HG03342 (cell line): ENCODE data around the gene GPR152.
"Not testable (repeated sequence)": the region's sequence is repeated elsewhere in the genome, so short reads cannot be mapped to it uniquely, and the experiment has no call there.

Experiments used
- ATAC-seq: cut with Tn5 transposase; IDR thresholded peaks from one replicate; pipeline ENCODE4 v1.9.1; 2021; ENCODE audit warnings: mild to moderate bottlenecking, moderate library complexity; ENCODE audit not compliant: unreplicated experiment

GPR152 gene

DNA sequence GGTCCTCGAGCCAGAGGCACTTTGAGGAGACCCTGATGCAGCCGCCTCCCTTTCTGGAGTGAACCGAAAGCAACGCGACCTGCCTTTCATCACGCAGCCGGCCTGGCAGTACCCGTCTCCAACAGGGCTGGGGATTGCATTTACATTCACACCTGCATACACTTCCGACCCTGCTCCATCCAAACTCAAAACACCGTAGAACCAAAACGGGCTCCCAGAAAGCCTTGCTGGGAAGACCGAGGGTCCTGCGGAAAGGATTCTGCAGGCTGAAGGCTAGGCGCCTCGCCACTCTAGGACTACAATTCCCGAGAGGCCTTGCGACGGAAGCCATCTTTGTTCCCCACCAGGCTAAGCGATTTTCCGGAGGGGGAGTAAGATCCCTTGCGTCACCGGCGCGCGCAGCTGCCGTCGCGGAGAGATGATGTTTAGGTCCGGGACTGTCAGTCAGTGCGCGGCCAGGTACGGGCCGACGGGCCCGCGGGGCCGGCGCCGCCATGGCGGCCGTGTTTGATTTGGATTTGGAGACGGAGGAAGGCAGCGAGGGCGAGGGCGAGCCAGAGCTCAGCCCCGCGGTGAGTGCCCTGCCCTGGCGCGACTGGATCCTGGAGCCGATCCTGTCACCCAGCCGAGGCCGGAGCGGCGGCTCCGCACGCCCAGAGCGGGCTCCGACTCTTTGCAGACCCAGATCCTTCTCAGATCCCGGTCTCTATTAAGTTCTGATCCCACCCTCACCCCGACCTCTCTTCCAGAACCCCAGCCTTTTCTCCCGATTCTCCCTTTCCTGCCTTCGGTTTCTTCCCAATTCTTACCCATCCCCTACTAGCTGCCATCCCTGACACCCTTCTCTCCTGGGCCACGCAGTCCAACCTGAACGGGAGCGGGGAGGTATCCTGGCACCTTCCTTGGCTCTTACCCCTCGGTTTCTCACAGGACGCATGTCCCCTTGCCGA lies 24.2 kb downstream of the GPR152 start, which contains the start of gene RPS6KB2:
RPS6KB2 (plus strand) TSS at position 443 of the 950 bp plus-strand sequence; CDS start at position 495, 52 bp downstream.
- peak; percentile 72 for ATAC-seq

DNA sequence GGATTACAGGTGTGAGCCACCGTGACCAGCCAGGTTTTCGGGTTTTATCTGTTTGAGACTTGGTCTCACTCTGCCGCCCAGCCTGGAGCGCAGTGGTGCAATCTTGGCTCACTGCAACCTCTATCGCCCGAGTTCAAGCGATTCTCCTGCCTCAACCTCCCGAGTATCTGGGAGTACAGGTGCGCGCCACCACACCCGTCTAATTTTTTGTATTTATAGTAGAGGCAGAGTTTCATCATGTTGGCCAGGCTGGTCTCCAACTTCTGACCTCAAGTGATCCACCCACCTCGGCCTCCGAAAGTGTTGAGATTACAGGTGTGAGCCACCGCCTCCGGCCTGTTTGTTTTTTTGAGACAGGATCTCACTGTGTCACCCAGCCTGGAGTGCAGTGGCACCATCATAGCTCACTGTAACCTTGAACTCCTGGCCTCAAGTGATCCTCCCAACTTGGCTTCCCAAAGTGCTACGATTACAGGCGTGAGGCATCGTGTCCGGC lies 25.1 kb downstream of the GPR152 start:
- ATAC-seq: not testable (repeated sequence)

DNA sequence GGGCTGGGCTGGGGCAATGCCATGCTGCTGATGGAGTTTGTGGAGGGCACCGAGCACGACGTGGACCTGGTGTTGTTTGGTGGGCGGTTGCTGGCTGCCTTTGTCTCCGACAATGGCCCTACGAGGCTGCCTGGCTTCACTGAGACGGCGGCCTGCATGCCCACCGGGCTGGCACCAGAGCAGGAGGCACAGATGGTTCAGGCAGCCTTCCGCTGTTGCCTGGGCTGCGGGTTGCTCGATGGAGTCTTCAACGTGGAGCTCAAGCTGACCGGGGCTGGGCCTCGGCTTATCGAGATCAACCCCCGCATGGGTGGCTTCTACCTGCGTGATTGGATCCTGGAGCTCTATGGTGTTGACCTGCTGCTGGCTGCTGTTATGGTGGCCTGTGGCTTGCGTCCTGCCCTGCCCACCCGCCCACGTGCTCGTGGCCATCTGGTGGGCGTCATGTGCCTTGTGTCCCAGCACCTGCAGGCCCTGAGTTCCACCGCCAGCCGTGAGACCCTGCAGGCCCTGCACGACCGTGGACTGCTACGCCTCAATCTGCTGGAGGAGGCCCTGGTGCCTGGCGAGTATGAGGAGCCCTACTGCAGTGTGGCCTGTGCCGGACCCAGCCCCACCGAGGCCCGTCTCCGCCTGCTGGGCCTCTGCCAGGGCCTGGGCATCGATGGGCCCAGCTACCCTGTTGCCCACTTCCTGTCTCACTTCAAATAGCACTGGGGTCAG lies 28.5 kb downstream of the GPR152 start:
- ATAC-seq: no peak

DNA sequence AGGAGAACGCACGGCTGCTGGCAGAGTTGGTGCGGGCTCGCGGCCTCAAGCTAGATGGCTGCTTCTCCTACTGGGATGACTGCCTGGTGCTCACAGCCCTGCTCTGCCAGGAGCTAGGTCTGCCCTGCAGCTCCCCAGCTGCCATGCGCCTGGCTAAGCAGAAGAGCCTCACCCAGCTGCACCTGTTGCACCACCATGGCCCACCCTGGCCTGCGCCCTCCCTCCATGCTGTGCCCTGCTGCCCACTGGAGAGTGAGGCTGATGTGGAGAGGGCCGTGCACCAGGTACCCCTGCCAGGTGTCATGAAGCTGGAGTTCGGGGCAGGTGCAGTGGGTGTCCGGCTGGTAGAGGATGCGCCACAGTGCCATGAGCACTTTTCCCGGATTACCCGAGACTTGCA lies 29.1 kb downstream of the GPR152 start:
- ATAC-seq: no peak

DNA sequence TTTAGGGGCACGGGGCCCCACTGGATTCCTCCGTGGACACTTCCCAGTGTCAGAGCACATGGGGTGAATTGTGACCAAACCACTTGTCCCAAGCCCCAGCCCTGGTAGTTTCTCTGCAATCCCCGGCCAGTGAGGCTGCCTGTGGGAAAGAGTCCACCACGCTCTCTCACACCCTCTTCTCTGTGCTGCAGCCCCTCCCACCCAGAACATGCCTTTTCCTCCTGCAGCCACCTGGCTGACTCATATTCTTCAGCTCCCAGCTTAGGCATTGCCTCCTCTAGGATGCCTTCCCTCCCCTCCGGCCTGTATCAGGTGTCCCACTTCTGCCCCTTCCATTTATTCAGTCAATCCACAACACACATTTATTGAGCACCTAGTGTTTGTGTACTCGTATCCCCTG lies 29.6 kb downstream of the GPR152 start:
- no peak for ATAC-seq

DNA sequence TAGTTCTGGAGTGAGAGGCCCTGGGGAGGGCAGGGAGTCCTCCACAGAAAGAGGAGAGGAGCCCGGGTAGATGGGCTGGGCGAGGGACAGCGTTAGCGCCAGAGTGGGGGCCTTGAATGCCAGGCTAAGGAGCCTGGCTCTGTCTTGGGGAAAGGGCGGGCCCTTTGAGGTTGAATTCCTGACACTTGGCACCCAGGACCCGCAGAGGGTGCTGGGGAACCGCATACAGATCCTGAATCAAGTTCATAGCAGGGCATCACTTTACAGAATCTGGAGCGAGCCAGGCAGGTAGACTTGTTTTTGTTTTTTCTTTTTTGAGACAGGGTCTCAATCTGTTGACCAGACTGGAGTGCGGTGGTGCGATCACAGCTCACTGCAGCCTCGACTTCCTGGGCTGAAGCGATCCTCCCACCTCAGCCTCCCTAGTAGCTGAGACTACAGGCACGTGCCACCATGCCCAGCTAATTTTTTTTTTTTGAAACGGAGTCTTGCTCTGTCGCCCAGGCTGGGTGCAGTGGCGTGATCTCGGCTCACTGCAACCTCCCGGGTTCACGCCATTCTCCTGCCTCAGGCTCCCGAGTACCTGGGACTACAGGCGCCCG lies 31.0 kb downstream of the GPR152 start:
- ATAC-seq: no peak

DNA sequence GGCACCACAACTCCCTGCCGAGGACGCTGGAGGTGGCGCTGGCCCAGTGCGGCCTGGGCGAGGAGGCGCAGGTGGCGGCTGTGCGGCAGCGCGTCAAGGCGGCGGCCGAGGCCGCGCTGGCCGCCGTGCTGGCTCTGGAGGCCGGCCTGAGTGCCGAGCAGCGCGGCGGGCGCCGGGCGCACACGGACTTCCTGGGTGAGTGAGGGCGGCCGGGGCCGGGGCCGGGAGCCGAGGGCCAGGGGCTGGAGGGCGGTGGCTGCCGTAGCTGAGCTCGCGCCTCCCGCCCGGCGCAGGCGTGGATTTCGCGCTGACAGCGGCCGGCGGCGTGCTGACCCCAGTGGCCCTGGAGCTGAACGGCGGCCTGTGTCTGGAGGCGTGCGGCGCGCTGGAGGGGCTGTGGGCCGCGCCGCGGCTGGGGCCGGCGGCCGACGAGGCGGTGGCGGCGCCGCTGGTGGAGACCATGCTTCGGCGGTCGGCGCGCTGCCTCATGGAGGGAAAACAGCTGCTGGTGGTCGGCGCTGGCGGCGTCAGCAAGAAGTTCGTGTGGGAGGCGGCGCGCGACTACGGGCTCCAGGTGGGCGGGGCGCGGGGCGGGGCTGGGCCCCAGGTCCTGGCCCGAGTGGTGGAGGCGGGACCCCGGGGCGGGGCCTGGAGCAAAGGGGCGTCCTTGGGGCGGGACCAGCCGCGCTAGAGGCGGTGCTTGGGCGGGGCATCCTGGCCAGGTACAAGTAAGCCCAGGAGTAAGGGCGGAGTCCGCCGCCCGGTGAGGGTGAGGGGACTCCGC lies 31.7 kb downstream of the GPR152 start:
- peak; percentile 83 for ATAC-seq

DNA sequence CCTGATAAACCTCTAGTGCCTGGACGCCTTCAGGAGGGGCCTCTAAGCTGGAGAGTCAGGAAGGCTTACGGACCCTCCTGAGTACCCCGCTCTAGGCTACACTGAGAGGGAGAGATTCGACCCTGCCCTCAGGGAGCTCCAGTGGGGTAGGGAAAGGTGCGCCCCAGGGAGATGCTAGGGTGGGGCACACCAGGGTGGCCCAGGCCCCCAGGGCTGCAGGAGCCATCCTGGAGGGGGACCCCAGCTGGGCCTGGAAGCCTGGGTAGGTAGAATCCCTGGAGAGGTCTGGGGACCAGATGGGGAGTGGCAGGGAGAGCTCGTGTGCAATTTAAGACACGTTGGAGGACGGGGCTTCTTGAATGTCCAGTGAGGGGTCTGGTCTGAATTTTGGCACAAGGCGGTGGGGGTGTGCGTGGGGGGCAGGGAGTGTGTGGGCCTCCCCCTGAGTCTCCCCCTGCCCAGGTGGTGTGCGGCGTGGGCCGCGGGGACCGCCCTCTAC lies 32.3 kb downstream of the GPR152 start:
- no peak for ATAC-seq

DNA sequence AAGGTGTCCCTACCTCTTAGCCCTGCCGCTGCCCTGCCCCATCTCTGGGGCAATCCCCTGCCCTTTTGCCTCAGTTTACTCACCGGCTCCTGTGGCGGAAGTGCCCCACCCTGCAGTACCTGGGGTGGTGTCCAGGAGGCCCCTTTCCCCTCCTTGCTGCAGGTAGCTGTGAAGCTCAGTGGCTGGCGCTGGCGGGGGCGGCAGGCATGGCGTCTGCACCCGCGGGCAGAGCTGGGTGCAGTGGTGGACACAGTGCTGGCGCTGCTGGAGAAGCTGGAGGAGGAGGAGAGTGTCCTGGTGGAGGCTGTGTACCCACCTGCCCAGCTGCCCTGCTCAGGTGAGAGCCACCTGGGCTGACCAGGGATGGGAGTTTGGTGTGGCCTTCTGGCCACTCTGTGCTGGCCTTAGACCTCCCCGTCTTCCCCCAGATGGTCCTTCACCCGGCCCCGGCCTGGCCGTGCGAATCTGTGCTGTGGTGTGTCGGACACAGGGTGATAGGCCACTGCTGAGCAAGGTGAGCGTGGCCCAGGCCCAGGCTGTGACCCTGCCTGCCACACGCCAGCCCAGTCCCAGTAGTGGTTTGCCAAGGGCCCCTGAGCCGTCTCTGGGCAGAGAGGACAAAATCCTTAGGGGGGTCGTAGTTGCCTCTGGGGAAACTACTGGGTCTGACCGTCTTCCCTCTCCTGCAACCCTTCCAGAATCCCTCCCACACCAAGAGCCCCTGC lies 33.0 kb downstream of the GPR152 start:
- no peak for ATAC-seq

DNA sequence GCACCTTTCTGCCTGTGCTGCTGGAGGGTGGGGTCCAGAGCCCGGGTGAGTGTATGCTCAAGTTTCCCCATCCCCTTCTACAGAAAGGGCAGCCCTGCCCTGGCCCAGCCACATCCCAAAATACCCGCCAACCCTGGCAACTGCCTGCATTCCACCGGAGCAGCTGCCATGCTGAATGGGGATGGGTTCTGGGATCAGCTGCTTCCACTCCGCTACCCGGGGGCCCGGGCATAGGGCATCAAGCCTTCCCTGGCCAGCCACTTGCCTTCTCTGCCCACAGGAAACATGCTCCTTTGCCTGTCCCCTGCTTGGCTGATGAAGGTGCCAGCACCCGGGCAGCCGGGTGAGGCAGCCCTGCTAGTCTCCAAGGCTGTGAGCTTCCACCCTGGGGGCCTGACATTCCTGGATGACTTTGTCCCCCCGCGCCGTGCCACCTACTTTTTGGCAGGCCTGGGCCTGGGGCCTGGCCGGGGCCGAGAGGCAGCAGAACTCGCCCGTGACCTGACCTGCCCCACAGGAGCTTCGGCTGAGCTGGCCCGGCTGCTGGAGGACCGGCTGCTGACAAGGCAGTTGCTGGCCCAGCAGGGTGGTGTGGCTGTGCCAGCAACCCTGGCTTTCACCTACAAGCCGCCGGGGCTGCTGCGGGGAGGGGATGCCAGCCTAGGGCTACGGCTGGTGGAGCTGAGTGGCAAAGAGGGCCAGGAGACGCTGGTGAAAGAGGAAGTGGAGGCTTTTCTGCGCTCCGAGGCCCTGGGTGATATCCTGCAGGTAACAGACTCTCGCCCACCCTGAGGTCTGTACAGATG lies 33.9 kb downstream of the GPR152 start:
- no peak for ATAC-seq

DNA sequence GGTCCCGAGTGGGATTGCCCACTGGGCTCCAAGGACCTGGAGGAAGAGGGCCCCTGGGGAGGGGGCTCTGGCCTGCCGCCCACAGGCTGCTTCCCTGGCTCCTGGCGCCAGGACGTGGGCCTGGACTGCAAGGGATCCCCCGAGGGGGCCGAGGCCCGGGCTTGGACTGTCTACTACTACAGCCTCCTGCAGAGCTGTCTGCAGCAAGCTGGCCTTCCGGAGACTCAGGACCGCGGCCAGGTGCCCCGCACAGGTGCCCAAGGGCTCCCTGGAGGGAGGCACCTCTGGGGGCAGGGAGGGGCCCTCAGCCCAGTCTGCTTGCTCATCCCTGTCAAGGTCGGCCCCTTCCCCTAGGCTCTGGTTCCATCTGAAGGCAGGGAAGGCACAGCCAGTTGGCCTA lies 35.1 kb downstream of the GPR152 start:
- no peak for ATAC-seq

DNA sequence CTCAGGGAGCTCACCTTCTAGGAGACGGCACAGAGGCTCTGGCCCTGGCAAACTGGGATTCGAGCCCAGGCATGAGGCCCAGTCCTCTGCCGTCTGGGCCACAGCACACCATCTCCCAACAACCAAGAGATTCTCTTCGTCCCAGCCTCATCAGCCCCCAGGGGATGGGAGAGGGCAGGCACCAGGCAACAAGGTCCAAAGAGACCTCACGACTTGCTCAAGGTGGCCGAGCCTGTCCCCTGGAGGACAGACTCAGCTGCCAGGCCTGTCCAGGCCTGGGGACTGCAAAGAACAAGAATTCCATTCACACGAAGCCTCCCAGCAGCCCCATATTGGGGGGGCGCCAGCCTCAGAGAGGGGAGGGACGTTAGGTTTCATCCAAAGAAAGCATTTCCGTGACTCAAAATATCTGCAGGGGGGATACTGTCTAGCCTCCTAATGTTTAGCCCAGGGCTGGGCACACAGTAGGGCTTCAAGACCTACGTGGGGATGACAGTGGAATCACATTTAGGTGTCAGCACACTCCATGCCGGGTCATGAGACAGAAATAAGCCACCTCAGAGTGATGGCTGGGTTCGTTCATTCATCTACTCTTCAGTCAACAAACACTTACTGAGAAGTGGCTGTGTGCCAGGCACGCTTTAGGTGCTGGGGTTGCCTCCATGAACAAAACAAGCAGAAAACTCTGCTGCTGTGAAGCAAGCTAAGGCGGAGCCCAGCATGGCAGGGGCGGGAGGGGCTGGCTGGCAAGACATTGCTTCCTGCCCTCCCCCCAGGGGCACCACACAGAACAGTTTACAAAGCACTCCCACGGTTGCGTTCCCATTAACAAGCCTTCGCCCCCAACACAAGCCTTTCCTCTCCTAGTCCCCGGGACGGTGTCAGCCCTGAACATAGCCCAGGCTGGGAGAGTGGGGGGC lies 35.9 kb downstream of the GPR152 start:
- no peak for ATAC-seq

DNA sequence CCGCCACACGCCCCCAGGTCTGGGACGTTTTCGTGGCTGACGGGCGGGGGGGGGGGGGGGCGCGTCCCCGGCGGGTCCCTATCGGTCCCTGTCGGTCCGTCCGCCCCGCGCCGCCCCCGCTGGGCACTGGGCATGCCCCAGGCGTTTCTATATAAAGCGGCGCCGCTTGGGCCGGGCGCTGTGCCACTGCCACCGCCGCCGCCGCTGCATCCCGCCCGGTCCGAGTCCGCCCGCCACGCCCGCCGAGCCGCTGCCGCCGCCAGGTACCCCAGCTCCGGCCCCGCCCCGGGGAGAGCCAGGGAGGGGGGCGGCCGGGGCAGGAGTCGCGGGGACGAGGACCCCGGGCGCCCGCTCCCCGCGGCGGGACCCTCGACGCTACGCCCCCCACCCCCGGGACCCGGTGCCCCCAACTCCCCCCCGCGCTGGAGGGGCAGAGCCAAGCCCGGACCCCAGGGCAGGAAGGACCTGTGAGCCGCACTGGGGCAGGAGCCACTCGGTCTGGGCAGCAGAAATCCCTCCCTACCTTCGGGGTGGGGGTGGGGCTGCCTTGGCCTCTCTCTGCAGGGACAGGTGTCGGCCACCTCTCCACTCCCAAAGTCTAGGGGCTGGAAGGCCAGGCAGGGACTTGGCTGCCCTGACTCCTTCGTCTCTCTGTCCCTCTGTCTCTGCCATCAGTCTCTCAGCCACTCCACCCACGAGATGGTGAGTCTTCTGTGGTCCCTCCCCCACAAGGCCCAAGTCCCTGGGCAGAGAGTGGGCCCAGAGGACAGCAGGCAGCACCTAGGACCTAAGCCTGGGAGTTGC lies 36.8 kb downstream of the GPR152 start, which contains the start of gene CARNS1:
CARNS1 (plus strand) TSS at position 178 of the 804 bp plus-strand sequence; CDS start at position 700, 522 bp downstream.
- no peak for ATAC-seq

DNA sequence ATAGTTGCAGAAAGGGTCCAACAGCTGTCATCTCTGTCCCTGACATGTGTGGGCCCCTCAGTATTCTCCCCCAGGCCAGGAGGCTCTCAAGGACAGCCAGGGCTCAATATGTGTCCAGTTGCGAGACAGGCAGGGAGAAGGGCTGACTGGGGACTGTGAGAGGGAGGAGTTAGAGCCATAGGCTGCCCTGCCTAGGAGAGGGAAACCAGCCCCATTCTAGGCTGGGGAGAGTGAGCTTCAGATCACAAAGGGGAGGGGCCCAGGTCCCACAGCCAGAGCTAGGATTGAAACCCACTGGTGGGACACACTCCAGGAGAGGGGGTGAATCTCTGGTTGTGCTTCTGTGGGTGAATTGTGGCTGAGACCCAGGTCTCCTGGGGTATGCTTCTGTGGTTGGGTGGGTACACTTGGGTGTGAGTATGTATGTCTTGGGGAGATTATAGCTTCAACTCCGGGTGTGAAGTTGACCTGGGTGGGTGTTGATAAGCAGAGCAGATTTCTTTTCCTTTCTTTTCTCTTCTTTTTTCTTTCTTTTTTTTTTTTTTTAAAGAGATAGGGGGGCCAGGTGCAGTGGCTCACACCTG lies 39.2 kb downstream of the GPR152 start:
- no peak for ATAC-seq

DNA sequence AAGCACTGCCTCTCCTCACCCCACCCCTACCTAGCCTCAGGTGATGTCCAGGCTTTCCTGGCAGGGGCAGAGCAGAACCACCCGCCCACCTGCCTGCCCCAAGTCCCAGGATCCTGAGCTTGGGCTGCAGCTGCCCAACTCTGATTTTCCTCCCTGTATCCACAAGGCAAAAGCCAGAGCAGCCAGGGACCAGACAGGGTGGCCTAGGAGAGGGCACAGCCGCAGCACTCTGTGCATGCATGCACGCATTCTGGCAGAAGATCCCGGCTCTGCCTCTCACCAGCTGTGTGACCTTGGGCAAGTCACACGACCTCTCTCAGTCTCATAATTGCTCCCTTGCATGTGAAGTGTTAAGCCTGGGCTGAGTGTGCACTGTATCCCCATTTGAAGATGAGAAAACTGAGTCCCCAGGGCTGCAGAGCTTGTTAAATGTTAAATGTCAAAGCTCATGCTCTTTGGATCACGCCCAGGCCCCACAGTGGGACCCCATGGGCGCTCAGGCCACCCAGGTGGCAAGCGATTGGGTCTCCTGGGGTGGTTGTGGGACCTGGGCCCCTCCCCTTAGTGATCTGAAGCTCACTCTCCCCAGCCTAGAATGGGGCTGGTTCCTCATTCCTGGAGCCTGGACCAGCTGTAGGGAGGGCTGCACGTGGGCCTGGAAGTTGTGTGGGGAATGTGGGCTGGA lies 39.9 kb downstream of the GPR152 start:
- no peak for ATAC-seq

DNA sequence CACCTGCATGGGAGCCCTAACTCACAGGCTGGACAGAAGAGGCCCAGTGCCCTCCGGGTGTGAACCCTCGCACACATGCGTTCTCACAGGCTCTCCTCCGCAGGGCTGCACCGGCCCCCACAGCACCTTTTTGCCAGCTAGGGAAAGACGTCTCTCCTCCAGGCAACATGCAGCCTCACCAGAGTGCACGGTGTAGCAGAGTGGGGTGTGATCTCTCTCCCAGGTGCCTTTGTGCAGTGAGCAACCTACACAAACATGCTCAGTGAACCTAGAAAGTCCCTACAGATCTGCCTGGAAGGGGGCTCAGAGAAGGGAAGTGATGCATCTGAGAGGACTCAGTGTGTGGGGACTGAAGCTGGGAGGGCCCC lies 40.8 kb downstream of the GPR152 start:
- ATAC-seq: no peak
